Fibroblast of pulmonary artery (primary cell): Measurements from ENCODE around the gene NPPB.

Experiments used
- DNase-seq: peaks from one replicate; pipeline ENCODE4 v3.0.0-alpha.2; 2010; ENCODE audit warnings: low read depth
- H3K4me3 ChIP-seq: replicated peaks from 2 replicates; pipeline ENCODE4 v1.5.1; 2011; ENCODE audit warnings: low read depth, mild to moderate bottlenecking, control low read depth, low read length, moderate library complexity
- CTCF ChIP-seq: IDR thresholded peaks from 2 replicates; pipeline ENCODE4 v1.5.1; 2011; ENCODE audit warnings: mild to moderate bottlenecking, control low read depth, low read length, inconsistent platforms; ENCODE audit errors: missing control alignments

The NPPB gene

DNA sequence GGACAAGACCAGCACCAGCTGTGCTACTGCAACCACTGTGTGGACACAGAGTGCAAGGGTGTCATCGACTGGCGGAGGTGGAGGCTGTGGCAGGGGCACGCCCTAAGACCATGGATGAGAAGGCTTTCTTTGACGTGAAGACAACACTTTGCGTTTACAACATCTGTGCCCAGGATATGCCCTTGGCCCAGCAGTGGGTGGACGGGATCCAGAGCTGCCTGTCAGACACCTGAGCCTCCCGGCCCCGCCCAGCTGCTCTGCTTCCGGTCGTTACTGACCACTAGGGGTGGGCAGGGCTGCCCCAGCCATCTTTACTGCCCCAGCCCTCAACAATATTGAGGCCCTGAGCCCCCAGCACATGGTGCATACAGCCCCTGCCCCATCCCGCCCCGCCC lies 21.4 kb upstream of the NPPB start:
- TF ChIP-seq CTCF, result no peak
- DNase-seq, result no peak
- no peak overlapping the region for H3K4me3 ChIP-seq

GRCh38 chr1:11879311-11880180 lies 20.8 kb upstream of the NPPB start:
- no peak overlapping the region for H3K4me3 ChIP-seq
- TF ChIP-seq CTCF, result no peak
- no peak for DNase-seq

DNA sequence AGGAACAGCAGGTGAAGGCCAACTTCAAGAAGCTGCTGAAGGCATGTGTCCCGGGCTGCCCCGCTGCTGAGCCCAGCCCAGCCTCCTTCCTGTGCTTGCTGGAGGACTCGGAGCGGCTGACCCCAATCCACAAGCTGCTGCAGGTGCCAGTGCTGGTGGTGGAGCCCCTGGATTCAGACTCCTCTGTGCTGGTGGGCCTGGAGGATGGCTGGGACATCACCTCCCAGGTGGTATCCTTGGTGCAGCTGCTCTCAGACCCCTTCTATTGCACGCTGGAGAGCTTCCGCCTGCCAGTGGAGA lies 20.1 kb upstream of the NPPB start:
- no peak for TF ChIP-seq CTCF
- DNase-seq, result no peak
- H3K4me3 ChIP-seq, result no peak overlapping the region

DNA sequence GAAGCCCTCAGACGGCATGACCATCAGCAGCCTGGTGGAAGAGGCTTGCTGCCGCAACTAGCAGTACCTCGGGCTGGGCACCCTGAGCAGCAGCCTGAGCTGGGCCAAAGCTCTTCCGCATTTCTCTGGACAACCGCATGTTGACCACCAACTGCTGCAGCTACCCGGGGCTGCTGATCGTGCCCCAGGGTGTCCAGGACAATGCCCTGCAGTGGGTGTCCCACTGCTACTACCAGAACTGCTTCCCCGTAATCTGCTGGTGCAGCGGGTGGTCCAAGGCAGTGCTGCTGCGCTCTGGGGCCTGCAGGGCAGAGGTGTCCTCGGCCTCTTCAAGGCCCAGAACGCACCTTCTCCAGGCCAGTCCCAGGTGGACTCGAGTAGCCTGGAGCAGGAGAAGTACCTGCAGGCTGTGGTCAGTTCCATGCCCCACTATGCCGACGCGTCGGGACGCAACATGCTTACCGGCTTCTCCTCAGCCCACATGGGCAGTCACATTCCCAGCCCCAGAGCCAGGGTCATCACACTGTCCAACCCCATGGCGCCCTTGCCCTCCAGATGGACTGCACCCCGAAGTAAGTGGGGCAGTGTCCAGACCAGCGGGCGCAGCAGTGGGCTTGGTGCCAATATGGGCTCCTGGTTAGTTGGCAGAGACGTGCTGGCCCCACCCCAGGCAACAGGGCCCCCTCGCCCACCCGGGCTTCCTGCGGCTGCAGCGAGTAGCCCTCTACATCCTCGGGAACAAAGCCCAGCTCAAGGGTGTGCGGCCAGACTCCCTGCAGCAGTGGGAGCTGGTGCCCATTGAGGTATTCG lies 19.5 kb upstream of the NPPB start:
- TF ChIP-seq CTCF, result no peak
- DNase-seq, result no peak
- H3K4me3 ChIP-seq, result no peak overlapping the region

- no peak overlapping the region for H3K4me3 ChIP-seq
- TF ChIP-seq CTCF, result no peak
- no peak for DNase-seq
Measured at GRCh38 chr1:11877074-11877473, 18.3 kb upstream of the NPPB start.

- DNase-seq, result no peak
- no peak overlapping the region for H3K4me3 ChIP-seq
- no peak for TF ChIP-seq CTCF
Measured at GRCh38 chr1:11875094-11875493, 16.3 kb upstream of the NPPB start.
